ENCODE data around the gene CHRNA1.

CHRNA1 gene

GRCh38 chr2:174764280-174765255, at the start of gene CHRNA1:
CHRNA1 (minus strand) TSS chr2:174764472; CDS start chr2:174764394, 78 bp downstream.
- peak; percentile 73 for DNase-seq

- DNase-seq, result no peak
Measured at GRCh38 chr2:174812037-174812436, 47.8 kb upstream of the CHRNA1 start.

- DNase-seq, result no peak
Measured at GRCh38 chr2:174807931-174808330, 43.7 kb upstream of the CHRNA1 start.

DNA sequence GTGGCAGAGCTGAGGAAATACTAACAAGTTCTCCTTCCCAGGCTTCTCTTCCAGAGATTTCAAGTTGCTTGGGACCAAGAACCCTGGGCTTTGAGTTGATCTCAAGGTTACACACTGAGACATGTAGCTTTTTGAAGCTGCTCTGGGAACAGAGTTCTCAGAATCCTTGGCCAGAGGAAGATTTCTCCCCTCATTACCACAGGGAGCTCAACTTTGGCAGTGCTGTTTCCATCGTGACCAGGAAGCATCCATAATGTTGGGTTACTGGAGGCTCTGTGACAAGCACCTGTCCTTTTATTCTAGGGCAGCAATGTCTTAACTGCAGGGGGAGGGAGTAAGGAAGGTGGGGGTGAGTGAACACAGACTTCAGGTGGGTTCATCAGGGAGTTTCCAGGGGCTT, 41.5 kb upstream of the CHRNA1 start:
- no peak for DNase-seq

- DNase-seq, result no peak
Measured at GRCh38 chr2:174802459-174802858, 38.2 kb upstream of the CHRNA1 start.

- DNase-seq, result no peak
Measured at GRCh38 chr2:174800436-174801205, 36.3 kb upstream of the CHRNA1 start.

- no peak for DNase-seq
Measured at GRCh38 chr2:174798801-174799200, 34.5 kb upstream of the CHRNA1 start.

- no peak for DNase-seq
Measured at GRCh38 chr2:174797781-174798276, 33.6 kb upstream of the CHRNA1 start.

DNA sequence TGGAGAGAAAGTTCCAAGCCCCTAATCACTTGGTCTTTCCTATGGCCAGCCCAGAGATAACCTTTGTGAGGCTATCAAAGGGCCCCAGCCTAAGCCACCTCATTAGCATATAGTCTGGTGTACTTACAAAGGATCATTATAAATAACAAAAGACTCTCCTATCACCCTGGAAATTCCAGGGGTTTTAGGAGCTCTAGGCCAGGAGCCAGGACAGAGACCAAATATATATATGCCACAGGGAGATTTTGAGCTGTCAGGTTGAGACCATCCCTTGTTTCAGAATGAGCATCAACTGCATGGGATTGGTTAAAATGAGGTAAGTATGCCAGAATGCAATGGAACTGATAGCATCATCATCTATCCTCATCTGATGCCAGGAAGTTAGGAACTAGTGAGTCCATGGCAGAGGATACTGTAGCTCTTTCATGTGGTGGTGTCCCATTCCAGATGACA, 32.1 kb upstream of the CHRNA1 start:
- no peak for DNase-seq

DNA sequence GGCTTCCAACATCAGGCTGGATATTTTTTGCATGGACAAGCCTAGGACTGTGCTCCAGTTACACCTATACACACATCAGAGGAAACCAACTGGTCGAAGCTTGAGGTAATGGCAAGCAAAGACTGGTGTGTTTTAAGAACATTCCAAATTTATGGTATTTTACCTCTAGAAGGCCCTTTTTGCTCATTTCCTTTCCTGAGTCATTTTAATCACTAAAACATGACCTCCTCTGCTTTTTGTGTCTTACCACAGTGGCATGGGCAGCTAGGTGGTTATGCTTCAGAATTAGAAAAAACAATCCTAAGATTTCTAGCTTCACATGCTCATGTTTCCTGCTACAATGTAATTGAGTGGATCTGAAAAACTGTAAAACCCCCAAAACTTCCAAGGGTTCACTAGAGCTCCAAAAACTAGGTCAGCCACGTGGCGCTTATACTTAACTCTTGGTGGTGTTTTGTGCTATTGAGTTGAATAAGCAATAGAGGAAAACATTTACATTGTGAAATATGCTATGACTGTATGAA, 30.6 kb upstream of the CHRNA1 start:
- no peak for DNase-seq

DNA sequence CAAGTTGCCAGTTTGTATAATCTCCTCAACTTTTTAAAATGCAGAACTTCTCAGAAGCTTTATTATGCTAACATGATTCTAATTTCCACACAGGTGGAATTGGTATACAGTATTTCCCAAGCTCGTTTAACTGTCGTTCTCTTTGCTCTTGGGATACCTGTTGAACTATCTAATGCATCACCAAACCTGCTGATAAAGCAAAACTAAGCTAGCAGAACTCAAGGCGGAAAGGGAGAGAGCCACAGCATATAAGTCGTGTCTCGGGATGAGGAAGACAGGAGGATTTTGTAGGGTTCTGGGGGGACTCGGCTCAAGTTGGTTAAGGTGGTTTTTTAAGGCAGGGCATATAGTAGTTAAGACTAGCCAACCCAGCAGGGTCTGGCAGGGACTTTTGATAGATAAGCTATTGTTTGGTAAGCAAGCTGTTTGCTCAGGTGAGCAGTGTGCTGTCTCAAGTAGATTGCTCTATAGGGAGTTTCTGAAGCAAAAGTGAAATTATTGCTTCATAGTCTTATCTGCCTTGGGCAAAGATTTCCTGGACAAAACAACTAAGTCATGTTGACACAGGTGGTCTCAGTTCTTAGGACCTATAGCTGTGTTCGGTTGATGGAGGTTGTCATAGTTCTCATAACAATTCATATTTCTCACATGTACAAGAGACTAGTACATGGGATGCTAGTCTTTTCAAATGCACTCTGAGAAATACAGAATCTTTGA, 28.2 kb upstream of the CHRNA1 start:
- no peak for DNase-seq

GRCh38 chr2:174791746-174792280, 27.5 kb upstream of the CHRNA1 start:
- DNase-seq, result no peak

GRCh38 chr2:174791020-174791419, 26.7 kb upstream of the CHRNA1 start:
- DNase-seq, result no peak

- no peak for DNase-seq
Measured at GRCh38 chr2:174789001-174789400, 24.7 kb upstream of the CHRNA1 start.

DNA sequence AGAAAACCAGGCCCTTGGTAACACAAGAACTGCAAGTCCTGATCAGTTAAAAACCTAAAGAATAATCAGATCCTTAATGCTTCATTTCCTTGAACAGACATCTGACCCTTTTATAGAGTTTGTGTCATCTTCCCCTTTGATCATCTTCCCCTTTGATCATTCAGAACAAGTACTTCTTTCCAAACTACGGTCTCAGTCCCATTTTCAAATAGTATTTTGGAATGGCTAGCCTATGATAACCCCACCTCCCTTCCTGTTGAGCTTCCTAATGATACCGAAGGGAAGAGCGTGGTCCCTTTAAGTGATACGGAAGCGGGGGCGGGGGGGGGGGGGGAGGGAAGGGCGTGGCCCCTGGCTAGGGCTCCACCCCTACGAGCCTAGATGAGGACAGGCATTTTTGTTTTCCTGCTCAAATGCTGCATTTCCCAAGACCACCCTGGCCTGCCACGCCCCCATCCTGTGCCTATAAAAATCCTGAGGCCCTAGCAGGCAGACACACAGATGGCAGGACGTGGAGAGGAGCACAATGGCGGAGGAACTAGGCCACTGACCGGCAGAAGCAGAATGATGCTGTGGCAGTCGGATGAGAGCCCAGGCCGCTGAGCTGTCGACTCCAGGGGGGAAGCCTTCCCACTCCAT, 24.1 kb upstream of the CHRNA1 start:
- DNase-seq, result no peak

DNA sequence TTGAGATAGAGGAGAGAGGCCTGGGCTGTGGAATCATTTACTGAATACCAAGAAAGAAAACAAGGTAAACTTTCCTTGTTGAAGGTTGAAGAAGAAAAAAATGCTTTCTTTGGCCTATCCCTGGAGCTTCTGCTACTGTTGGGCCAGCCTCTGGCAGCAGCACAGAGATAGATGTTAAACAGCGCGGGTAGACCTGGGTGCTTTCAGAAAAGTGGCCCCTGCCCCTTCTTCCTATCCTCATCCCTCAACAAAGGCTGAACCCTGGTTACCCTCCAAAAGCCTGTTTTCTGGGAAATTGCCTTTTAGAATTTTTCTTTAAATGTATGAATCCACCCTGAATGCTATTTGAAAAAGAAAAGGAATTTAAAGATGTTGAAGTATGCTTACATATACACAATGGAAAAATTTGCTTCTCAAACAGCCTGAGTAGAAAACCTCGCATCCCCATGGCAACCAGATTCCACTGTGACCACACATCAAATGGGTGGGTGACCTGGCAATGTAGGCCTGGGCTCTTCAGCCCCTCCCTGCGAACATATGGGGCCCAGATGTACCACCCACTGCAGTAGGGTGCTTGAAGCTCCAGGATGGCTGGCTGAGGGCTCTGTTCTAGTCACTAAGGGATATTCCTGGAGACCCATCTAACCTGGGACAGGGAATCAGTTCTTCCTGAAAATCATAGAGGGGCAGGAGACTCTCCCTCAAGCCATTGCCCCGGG, 23.4 kb upstream of the CHRNA1 start:
- DNase-seq, result no peak

DNA sequence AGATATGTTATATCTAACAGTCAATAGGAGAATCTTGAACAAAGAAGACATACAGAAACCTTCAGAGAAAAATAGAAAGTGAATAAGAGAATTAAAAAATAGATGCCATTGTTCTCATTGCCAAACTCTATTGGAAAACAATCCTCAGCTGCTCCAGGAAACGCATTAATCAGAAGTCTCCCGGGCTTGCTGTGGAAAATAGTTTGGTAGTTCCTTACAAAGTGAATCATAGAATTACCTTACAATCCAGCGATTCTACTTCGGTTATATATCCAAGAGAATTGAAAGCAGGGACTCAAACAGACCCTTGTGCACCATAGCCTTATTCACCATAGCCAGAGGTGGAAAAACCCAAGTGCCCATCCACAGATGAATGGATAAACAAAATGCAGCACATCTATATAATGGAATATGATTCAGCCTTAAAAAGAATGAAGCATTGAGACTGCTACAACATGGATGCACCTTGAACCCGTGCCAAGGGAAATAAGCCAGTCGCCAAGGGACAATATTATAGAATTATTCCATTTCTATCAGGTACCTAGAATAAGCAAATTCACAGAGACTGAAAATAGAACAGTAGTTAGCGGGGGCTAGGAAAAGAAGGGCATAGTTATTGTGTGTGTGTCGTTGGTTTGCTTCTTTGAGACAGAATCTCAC, 21.9 kb upstream of the CHRNA1 start:
- no peak for DNase-seq

DNA sequence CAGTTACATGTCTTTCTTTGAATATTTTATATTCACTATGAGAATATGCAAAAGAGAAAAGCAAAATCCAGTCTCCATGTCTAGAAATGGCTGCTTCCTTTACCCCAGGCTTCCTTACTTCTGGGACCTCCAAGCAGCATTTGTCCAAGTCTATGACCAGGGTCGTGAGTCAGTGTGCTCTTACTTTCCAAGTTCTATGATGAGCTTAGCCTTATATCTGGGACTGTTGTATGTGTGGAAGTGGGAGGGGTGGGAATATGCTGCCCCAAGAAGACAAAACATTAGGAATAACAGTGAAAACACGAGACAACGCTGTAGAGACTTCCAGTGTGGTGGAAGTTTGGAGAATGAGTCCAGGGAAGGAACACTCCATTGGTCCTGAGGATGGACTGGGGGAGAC, 21.2 kb upstream of the CHRNA1 start:
- no peak for DNase-seq

DNA sequence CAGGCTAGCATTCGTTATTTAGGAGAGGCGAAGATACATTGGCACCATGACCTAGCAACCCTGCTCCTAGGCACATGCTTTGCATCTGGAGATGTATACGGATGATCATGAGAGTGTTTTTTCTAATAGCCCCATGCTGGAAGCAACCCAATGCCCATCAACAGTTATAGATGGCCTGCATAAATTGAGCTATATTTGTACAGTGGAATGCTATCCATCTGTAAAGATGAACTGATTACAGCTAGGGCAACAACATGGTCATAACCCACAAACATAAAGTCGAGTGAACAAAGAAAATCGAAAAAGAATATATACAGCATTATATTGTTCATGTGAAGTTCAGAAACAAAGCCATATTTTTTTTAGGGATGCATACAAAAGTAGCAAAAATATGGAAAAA, 20.6 kb upstream of the CHRNA1 start:
- DNase-seq, result no peak

DNA sequence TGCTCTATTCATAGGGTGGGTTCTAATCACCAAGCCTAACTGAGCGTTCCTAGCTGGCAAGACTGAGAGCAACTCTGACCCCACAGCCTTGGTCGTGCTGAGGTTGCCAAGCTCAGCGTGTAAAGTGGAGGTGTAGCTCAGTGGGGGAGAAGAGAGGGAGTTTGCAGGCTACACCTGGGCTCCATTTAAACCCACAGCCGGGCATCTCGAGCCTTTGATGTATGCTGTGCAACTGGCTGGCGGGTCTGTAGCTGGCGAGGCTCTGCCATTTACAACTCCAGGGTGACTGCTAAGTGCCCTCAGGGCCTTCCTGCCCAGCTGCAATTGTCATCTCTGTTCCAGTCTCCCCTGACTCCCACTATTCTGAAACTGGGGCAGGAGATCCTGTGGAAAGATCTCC, 20.0 kb upstream of the CHRNA1 start:
- DNase-seq, result no peak

- DNase-seq, result no peak
Measured at GRCh38 chr2:174781996-174782395, 17.7 kb upstream of the CHRNA1 start.
